ENCODE results near the gene HDAC7. TPM values are rescaled to one million over a fixed set of nuclear protein-coding genes. Genes with fewer than 3 reads are reported as not detected.

HDAC7 gene
- total RNA-seq, 1 donor = 47.9 TPM

DNA sequence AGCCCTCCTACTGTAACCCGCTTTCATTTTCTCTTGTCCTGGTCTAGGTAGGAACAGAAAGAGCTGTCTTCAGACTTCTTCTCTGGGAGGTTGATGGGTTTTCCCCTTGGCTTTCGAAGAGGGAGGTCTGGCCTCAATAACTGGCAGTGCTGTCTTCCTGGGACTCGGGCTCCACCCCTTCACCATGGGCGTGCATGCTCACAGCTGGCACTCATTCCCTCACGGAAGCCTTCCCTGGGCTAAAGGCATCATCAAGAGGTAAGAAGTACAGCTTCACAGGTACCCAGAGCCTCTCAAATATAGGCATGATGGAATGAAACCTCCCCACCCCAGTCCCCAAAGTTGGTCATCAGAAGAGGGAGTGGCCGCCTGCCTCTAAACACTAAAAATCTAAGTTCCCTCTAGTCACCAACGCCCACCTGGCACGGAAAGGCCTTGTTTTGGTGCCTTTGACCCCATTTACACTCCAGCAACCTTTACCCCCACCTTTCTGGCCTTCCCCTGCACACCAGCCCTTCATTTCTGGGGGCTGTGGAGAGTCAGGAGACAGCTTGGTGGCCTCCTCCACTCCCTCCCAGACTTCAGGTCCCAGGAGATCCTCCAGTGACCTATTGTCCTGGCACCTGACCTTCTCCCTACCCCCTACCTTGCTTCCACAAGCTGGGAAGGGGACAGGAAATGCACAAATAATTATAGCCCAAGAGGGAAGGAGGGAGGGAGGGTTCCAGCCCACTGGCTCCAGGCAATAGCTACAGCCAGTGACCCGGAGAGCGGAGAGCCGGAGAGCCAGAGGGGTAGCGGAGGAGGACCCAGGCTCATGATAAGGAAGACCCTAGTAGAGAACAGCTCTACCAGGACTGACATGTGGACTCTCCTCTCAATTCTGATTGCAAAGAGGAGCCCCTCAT, 63.8 kb downstream of the HDAC7 start:
- TF ChIP-seq CTCF (IDR thresholded peaks at IDR 0.05; ENCODE audit: insufficient read depth, low read depth, low read length) = no peak
- H3K4me3 ChIP-seq (ENCODE audit: low read depth, low read length) = no peak overlapping the region
- no peak for DNase-seq (ENCODE audit: low read depth)

DNA sequence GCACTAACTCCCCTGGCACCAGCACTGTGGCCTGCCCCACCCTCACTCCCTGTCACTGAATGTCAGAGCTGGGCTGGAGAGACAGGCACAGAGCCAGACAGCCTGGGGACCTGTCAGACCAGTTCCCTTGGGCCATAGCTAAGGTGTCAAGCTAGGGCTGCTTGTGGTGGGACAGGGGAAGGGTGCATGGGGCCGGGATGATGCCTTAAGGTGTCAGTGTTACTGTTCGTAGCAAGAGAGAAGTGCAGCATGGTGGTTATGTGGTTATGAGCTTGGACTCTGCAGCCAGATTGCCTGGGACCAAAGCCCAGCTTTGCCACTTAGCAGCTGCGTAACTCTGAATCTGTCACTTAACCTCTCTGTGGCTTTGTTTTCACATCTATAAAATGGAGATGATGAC, 64.8 kb downstream of the HDAC7 start:
- no peak for TF ChIP-seq CTCF (IDR thresholded peaks at IDR 0.05; ENCODE audit: insufficient read depth, low read depth, low read length)
- no peak overlapping the region for H3K4me3 ChIP-seq (ENCODE audit: low read depth, low read length)
- no peak for DNase-seq (ENCODE audit: low read depth)

- TF ChIP-seq CTCF (IDR thresholded peaks at IDR 0.05; ENCODE audit: insufficient read depth, low read depth, low read length) = no peak
- no peak overlapping the region for H3K4me3 ChIP-seq (ENCODE audit: low read depth, low read length)
- no peak for DNase-seq (ENCODE audit: low read depth)
Measured at GRCh38 chr12:47754126-47754525, 65.6 kb downstream of the HDAC7 start.

DNA sequence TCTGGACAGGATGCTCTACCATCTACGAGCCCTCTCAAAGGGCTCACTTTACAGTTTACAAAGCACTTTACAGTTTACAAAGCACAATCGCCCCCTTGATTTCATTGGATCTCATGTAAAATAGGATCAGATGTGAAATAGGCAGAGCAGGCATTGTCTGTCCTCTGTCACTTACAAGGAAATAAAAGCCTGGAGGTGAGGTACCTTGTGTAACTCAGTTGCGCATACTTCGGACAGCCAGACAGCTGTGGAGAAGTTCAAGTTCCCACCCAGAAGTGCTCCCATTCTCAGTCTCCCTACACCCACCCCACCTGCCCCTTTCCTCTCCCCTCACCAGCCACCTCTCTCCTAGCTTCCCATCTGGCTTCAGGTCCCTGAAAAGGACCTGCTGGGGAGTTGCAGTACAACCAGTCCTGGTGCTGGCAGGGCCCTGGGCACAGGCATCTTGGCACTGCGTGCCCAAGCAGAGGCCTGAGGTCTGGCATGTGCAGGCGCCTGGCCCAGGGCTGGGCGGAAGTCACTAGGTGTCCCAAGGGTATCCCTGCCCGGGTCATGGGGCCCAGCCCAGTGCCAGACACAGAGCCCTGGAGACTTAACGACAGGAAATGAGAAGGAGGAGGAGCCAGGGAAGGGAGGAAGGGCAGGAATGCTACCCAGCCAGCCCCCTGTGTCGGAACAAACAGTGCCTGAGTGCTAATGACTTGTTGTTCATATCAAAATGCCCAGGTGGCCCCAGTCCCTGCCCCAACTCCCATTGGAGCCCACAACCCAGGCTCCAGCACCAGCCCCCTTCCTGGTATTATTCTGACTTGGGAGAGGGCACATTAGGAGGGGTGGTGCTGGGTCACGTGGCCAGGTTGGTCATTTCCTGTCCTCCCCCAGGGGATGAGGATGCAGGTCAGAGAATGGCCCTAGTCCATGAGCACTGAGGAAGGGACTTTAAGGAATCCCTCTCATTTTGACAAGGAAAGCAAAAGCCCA, 66.4 kb downstream of the HDAC7 start:
- H3K4me3 ChIP-seq (ENCODE audit: low read depth, low read length) = no peak overlapping the region
- peak; percentile 22 for DNase-seq (ENCODE audit: low read depth)
- TF ChIP-seq CTCF (IDR thresholded peaks at IDR 0.05; ENCODE audit: insufficient read depth, low read depth, low read length) = no peak

DNA sequence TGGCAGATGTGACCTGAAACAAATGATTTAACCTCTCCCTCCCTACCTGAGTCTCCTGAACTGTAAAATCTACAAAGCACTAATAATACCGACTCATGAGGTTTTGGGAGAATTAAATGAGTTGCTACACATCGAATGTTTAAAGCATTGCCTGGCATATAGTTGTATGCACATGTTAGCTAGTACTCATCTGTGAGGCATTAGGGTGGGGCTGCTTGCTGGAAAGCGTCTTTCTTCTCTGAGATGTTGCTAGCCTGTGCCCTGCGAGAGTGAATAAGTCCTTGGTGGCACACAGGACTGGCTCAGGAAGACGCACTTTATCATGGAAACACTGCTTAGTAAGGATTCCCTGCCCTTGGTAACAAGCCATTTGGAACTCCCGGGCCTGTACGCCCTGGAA, 67.2 kb downstream of the HDAC7 start:
- no peak for TF ChIP-seq CTCF (IDR thresholded peaks at IDR 0.05; ENCODE audit: insufficient read depth, low read depth, low read length)
- DNase-seq (ENCODE audit: low read depth) = no peak
- no peak overlapping the region for H3K4me3 ChIP-seq (ENCODE audit: low read depth, low read length)

- no peak for DNase-seq (ENCODE audit: low read depth)
- H3K4me3 ChIP-seq (ENCODE audit: low read depth, low read length) = no peak overlapping the region
- TF ChIP-seq CTCF (IDR thresholded peaks at IDR 0.05; ENCODE audit: insufficient read depth, low read depth, low read length) = no peak
Measured at GRCh38 chr12:47752121-47752520, 67.6 kb downstream of the HDAC7 start.

Measured in fibroblast of villous mesenchyme (primary cell).